Esophagus muscularis mucosa (tissue), 4 donors: ENCODE measurements around the gene HTRA2.

ENCODE experiments used
- CTCF ChIP-seq, 3 experiments: fragments of 200-600 bp in 2 of 3; fragments of 450-650 bp in 1 of 3; sonication (generic) in 2 of 3; IDR thresholded peaks; one replicate each; pipeline ENCODE4 v1.5.1; 2017 to 2019; ENCODE audit warnings: antibody characterized with exemption in 3 of 3, mild to moderate bottlenecking in 2 of 3, moderate library complexity in 1 of 3
- EP300 ChIP-seq: sonication (generic); formaldehyde crosslinking; IDR thresholded peaks from one replicate; pipeline ENCODE4 v1.6.1; 2017; ENCODE audit warnings: antibody characterized with exemption
- POLR2A ChIP-seq: fragments of 450-650 bp; IDR thresholded peaks from one replicate; pipeline ENCODE4 v1.6.1; 2017; ENCODE audit warnings: antibody characterized with exemption, moderate library complexity, mild to moderate bottlenecking, low read depth
- POLR2AphosphoS5 ChIP-seq, 2 donors: sonication (generic); formaldehyde crosslinking; IDR thresholded peaks; one replicate each; pipeline ENCODE4 v1.6.1; 2017; ENCODE audit warnings: antibody characterized with exemption in 2 of 2

GRCh38 chr2:74503506-74504475 is 25.9 kb upstream of the HTRA2 start:
- TF ChIP-seq CTCF (IDR thresholded peaks at IDR 0.05) (no peak), POLR2AphosphoS5 (IDR thresholded peaks at IDR 0.05) (no peak), POLR2A (no peak), EP300 (no peak)
